Inferior parietal cortex (tissue), 1 donor: ENCODE measurements around the gene COIL.

Experiments used
- DNase-seq: peaks from one replicate; pipeline ENCODE4 v3.0.0-alpha.2; 2016; ENCODE audit errors: extremely low spot score

COIL gene

DNA sequence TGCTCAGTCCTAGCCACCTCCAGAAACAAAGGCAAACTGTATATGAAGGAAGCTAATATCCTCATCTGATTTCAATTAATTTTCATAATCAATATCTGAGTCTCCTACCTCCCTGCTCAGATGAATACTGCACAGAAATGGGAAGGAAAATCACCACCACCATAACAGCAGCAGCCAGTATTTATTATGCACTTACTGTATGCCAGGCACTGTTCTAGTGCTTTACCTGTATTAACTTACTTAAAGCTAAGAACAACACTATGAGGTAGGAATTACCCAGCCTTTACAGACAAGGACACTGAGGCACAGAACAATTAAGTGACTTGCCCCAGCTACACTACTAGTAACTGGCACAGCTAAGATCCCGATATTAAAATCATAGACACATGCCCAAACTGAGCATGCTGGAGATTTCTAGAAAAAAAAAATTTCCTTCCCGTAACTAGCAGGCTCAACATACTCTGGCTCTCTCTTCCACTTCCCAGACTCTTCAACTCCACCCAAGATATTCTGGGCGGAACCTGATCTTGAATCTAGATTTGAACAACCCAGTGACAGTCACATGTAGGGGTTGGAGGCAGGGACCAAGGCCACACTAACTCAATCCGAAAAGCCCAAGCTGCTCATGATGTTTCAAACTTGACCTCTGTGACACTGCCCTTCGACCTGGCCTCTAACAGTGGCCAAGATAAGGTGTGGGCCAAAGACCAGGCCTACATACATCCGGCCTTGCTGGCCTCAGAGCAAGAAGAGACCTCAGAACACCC, 50.9 kb downstream of the COIL start:
- peak; percentile 21 for DNase-seq

DNA sequence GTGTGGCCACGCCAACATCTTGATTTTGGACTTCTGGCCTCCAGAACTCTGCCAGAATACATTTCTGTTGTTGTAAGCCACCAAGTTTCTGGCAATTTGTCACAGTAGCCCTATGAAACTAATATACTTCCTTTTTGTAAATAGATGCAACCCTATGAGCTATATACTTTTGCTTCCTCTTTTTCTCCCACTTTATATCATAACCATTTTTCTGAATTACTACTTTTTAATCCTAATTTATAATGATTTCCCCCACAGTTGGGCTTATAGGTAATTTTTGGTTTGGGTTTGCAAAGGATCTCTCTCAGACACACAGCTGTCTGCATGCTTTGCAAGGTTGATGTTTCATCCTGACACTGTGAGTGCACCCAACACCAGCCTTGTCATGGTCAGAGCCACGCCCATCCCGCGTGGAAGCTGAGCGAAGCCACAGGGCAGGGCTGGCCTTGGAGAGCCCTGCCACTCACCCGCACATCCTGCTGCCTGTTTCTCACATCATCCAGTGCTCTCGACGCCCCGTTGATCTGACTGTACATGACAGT, 52.8 kb downstream of the COIL start:
- no peak for DNase-seq

DNA sequence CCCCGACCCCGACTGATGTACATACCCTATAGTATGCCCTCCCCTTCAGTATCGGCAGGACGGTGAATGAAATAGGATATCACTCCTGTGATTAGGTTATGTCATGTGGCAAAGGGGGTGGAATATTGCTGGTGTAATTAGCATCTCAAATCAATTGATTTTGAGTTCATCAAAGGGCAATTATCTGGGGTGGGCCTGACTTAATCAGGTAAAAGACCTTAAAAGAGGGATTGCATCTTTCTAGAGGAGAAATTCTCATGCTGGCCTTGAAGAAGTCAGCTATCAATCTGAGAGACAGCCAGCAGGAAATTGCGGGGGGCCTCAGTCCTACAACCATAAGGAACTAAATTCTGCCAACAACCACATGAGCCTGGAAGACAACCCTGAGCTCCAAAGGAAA, 57.3 kb downstream of the COIL start:
- no peak for DNase-seq

DNA sequence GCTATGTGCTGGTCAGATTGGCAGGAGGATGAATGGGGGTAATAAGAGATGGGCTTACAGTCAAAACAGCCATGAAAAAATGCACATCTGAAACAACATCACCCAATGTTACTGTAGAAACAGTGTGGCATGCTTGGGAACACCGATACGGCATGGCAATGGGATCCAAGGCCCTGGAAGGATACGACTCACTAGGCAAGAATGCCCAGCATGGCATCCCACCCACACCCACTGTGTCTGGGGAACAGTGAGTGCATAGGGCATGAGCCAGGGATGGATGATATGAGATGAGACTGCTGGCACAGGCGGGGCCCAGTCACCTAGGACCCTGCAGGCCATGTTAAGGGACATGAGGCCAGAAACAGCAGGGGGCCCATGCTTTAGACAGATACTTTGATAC, 58.5 kb downstream of the COIL start:
- no peak for DNase-seq

DNA sequence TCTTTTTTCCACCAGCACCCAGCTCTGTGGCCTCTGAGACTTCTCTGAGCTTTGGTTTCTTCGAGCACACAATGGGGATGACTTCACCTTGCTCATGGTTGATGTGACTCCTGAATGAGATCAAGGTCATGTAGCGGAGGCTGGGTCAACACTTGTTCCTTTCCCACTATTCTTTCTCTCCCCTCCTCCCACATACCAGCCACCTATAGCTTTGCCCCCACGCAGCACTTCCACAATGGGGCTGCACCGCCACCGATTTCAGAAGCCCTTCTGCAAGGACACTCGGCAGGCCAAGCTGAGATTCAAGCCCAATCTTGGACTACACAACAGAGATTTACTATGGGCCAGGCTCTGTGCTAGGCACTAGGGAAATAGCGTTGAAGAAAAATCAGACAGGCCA, 61.4 kb downstream of the COIL start:
- DNase-seq = no peak

DNA sequence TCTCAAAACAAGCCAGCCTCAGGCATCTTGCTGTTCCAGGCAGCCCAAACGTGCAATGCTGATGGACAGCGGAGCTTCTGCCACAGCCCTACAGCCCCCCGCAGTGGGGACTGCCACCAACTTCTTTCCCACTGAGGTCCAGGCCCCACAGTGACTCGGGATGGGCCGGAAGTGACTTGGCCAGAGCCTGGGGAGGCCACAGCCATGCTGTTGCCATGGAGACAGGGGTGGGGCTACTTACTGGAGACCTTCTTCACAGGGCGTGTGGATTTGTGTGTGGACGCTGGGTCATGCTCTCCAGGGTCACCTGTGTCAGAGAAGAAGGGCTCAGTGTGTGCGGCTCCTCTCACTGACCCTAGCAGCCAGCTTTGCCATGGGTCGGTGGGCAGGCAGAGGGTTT, 62.0 kb downstream of the COIL start:
- no peak for DNase-seq

DNA sequence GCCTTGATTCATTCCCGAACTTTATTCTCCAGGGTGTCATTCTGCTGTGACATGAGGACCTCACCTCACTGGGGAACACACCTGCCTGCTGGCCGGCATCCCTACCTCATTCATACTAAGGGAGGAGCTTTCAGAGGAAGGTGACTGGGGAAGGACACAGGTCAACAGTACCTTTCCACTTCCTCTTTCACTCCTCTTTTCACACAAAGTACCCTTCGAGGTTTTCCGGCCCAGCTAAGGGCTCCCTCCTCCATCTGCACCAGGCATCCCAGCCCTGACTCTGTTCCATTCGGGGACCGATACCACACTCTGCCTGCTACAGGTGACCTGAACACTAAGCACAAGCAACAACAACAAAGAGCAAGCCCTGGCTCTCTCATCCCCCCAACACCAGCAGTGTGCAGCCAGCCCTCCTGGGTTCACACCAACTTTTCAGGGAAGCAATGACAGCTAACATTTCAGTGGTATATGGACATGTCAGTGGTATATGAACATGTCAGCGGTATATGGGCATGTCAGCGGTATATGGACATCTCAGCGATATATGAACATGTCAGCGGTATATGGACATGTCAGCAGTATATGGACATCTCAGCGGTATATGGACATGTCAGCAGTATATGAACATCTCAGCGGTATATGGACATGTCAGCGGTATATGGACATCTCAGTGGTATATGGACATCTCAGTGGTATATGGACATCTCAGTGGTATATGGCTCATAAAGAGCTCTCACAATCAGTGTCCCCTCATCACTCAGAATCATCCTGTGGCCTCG, 63.0 kb downstream of the COIL start:
- no peak for DNase-seq

DNA sequence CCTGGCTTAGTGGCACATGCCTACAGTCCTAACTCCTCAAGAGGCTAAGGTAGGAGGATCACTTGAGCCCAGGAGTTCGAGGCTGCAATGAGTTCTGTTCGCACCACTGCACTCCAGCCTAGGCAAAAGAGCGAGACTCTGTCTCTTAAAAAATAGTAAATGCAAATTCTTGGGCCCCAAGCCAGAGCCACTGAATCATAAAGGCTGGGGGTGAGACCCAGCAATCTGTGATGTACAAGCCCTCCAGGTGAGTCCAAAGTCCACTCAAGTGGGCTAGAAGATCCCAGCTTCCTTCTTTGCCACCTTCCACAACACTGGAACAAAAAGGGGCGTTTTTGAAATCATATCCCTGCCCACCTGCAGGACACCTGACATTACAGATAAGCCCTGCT, 63.9 kb downstream of the COIL start:
- DNase-seq = no peak

DNA sequence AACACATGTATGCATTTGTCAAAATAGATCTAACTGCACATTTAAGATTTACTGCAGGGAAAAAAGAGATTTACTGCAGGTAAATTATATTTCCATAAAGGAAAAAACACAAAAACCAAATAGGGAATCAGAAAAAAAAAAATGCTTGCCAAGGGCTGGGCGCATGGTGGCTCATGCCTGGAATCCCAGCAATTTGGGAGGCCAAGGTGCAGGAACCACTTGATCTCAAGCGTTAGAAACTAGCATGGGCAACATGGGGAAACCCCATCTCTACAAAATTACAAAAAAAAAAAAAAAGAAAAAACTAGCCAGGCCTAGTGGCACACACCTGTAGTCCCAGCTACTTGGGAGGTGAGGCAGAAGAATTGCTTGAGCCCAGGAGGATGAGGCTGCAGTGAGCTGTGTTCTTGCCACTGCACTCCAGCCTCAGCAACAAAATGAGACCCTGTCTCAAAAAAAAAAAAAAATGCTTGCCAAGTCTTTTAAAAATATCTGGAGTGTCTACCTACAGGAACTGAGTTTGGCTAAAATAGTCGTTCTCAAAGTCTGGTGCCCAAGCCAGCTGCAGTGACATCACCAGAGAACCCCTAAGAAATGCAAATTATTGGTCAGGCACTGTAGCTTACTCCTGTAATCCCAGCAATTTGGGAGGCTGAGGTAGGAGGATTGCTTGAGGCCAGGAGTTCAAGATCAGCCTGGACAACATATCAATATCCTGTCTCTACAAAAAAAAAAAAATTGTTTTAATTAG, 64.5 kb downstream of the COIL start:
- no peak for DNase-seq

DNA sequence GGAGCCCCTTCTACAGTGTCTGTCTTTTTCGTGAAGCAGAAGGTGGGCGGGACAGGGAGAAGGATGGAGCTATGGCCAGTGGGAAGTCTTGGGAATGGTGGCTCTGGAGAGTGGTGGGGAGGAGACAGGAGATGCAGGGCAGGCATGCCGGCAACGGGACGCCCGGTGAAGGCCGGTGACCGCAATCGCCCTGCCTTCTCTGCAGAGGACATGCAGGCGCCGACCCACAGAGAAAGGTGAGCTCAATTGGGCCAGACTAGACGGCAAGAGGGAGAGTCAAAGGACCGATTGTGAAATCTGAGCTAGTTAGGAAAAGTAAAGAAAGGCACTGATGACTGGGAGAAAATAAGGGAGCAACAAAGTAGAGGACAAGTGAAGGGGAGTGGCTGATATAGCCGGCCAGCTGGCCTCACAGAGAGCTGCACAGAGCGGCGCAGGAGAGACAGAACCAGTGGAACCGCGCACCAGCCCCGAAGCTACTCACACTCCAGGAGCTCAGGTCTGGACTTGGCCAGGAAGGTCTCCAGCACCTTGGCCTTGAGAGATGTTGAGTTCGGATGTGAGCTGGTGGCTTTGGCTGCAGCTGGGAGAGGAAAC, 65.9 kb downstream of the COIL start:
- DNase-seq = no peak

DNA sequence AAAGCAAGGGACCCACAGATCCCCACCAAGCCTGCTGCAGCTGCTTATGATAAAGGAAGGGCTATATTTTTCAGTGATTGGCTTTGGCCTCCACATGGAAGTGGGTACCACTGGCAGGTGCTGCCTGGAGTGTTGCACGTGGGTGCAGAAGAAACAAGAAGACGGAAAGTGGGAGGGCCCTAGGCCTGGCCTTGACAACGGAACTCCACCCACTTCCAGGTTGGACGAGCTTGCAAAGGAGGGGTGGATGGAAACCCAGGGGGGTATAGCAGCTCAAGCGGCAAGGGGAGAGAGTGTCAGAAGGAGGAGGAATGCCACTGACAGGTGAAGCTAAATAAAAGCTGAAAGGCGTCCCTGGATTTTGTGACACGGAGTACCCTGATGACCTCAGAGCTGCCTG, 67.3 kb downstream of the COIL start:
- no peak for DNase-seq

DNA sequence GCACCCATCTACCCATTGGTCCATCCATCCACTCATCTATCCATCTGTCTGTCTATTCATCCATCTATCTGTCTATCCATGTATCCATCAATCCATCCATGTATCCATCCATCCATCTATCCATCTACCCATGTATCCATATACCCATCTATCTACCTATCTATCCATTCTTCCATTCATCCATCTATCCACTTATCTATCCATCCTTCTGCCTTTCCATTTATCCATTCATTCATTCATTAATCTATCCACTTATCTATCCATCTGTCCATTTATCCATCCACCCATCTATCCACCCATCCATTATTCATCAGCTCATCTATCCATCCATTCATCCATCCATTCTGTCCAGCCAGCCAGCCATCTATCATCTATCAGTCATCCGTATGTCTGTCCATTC, 68.5 kb downstream of the COIL start:
- DNase-seq = no peak

DNA sequence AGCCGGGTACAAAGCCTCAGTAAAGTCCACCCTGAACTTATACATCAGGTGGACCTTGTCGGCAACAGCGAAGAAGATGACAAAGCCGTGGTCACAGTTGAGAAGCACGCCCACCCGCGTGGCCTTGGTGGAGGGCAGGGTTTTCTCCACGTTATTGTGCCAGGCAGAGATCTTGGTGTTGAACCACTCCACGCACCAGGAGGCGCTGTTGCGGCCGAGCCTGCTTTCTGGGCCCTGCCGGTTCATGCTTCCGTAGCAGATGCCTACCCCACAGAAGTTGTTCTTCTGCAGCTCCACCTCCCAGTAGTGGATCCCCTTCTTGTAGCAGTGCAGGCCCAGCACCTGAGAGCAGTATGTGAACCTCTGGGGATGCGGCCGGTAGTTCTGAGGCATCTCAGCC, 69.1 kb downstream of the COIL start:
- no peak for DNase-seq

DNA sequence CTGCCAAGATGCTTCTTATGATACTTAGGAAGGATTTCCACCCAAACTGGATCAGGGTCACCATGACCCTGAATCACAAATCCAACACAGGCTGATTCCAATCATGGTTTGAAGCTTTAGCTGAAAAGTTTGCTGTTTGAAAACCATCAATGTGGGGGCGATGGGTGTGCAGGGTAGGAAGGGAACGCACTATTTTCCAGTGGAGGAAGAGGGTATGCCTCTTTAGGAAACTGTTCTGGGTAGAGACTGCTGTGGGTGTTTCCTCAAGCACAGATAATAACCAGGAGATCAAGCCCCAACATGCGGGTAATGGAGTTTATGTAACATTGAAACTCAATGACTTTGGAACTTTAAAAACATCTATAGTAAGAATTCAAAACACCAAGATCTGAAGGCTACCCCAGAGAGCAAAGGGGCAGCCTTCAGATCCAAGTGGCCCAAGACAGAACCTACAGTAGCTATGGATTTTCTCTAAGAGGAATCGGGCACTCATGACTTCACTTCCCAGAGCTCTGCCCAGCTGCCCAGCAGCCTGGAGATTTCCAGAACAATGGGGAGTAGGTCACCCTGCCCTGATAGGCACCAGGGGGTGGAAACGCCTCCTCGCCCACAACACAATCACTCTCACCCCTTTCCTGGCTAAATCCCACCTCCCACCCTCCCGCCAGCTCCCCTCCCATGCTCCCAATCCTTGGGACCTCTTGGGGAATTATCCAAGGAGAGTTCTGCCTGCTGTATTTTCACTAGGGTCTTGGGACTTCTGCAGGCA, 69.8 kb downstream of the COIL start:
- DNase-seq = no peak

DNA sequence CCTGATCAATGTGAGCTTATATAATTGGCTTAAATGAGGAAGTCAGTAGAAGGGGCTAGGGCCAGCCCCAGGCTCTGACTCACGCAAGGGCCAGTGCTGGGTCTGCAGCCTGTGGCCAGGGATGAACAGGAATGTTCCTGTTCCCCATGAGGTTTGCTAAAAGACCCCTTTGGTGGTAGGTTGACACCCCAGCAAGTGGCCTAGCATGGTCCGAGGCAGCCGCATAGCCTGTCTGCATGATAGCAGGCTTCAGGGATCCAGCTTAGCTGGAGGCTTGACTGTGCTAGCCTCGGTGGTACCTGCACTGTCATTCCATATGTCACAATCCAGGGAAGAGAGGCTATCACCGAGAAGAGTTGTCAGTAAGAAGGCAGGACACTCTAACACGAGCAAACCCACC, 70.5 kb downstream of the COIL start:
- no peak for DNase-seq
